Measurements from ENCODE around the gene DYNLT4.
"Not testable (repeated sequence)": the region's sequence is repeated elsewhere in the genome, so short reads cannot be mapped to it uniquely, and the experiment has no call there.

DYNLT4 gene, protein sequence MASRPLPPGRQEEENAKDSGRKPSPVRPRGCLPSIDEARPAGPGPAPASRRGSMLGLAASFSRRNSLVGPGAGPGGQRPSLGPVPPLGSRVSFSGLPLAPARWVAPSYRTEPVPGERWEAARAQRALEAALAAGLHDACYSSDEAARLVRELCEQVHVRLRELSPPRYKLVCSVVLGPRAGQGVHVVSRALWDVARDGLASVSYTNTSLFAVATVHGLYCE

DNA sequence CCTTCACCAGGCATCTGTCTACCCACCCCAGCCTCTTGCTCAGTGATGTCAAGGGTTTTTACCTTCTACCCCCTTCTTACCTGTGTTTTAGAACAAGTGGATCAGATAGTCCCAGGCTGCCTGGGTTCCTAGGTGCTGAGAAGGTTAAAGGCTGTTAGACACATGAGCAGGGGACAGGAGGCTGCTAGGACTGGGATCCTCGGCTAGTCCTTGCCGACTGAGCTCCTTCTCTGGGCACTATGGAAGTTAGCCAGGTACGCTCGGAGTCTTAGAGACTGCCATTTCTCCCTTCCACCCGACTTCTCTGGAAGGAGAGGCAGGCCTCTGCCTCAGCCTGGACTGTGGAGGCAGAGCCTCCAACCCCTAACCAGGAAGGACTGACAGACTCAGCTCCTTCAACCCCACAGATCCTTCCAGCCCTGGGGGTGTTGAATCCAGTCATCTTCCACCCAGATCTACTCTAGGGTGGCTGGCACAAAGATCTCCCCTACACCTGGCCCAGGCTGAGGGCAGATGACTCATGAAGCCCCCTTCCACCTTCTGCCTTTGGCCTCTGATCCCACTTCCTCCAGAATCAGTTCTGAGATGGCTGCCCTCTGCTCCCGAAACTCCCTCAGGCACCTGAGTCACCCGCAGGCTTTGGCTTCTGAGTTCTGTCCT lies at the start of gene DYNLT4:
Gene DYNLT4 (minus strand): TSS at position 648 of the 660 bp plus-strand sequence. CDS start 683 bp downstream, outside the sequence.
- DNase-seq (ENCODE audit: low read depth): no peak

DNA sequence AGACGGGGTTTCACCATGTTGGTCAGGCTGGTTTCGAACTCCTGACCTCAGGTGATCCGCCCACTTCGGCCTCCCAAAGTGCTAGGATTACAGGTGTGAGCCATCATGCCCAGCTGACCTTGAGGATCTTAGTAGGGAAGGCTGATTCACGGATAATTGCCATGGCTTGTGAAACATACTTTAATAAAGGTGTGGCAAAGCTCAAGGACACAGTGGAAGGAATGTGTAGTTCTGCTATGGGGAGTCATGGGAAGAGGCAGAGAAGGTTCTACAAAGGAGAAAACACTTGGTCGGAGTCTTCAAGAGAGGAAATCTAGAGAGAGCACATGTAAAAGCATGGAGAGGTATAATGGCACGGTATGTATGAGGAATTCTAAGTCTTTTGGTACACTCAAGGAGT lies 48.6 kb upstream of the DYNLT4 start:
- DNase-seq (ENCODE audit: low read depth): no peak

DNA sequence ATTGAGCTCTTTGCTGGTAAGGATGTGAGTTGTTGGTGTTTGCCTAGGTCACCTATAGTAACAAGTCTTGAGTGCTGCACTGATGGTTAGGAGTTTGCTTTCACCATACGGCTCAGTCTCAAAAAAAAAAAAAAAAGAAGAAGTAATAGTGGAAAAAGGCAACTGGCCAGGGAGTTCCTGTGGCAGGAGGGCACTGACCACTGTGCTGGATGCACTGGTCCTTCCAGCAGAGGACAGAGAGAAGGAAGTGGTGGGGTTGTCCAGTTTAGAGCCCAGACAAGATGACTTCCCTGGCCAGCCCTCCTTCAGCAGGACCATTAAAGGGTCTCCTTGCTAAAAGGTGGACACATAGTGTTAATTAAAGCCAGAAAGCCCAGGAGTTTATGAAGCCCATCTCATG lies 47.8 kb upstream of the DYNLT4 start:
- no peak for DNase-seq (ENCODE audit: low read depth)

DNA sequence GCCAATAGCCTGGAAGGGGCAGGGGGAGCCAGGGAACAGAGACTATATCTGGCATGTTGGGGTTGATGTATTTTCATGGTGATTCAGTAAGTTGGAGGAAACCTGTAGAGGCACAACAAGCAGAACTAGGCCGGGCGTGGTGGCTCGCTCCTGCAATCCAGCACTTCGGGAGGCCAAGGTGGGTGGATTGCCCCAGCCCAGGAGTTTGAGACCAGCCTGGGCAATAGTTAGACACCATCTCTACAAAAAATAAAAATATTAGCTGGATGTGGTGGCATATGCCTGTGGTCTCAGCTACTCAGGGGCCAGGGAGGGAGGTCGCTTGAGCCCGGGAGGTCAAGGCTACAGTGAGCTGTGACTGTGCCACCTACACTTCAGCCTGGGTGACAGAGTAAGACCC lies 46.0 kb upstream of the DYNLT4 start:
- no peak for DNase-seq (ENCODE audit: low read depth)

DNA sequence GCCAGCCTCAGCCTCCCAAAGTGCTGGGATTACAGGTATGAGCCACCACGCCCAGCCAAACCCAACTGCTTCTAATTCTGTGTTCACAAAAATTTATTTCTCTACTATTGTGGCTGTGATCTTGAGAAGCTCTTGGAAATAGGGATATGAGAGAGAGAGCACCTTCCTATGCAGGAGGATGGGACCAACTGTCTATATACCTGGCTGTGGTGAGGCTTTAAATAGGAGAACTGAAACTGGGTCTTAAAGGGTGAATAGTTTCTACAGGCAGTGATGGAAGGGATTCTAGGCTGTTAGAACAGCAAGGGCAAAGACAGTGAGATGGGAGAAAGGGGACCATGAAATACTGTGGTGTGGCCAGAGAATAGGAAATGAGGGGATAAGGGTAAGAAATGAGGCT lies 44.2 kb upstream of the DYNLT4 start:
- no peak for DNase-seq (ENCODE audit: low read depth)

DNA sequence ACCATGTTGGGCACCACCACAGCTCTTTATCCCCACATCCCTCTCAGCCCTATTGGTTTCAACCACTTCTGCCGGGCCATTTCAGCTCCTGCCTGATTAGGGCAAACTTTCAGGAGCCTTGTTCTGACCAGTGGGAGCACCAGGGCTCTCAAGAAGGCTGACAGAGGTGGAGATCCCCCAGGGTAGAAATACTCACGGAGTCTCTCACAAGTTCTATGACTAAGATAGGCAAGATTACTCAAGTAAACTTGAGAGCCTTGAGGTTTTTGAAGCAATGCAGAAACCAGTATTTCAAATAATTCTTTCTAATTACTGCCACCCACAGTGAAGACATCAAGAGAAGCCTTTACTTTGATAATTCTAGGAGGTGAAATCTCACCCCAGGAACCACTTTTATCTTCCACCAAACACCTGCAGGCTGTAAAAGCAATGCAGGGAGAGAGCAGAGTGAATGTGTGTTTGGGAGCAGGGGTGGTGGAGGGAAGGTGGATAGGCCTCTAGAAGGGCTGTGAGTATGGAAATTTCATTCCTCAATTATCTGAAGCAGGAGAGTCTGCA lies 42.5 kb upstream of the DYNLT4 start:
- DNase-seq (ENCODE audit: low read depth): no peak

DNA sequence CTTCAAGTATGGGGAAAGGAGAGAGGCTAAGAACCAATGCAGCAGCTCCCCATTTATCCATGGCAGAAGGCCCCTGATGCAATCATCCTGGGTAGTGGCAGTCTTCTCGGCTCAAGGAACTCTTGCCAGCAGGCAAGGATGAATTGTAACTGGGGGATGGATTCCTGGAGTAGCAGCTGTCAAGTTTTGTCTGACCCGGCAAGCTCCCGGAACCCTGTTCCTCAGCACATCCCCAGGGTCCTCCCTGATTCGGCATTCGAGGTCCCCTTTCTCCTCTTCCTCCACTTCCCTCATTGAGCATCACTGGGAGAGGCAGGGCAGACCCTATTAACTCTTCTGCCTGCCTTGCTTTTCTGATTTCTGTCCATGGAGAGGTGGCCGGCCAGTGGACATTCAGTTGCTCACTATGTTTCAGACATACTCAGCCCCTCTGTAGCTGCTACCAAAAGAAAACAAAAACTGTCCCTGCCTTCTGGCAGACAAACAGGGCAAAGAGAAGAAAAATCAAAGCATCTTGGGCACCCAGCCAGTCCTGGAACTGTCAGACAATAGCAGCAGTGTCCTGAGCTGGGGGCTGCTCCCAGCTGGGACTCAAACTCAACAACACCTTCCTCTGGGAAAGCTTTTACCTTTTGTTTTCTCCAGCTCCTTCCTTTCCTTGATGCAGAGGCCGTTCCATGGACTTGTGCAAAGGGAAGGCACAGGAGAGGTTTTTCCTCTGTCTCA lies 41.5 kb upstream of the DYNLT4 start:
- DNase-seq (ENCODE audit: low read depth): no peak

DNA sequence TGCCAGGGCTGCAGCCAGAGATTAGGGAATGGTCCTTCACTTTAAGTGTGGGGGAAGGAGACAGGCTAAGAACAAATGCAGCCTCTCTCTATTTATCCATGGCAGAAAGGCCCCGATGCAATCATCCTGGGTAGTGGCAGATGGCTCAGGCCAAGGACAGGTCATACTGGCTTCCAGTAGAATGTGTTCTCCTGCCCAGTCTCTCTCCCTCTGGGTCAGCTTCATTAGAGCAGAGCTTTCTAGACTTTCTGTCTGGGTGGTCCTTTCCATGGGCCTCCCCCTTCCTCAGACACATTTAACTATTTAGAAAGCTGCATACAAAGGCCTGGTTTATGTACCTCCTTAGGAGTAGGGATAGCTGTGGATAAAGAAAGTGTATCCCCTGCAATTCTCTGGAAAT lies 40.7 kb upstream of the DYNLT4 start:
- no peak for DNase-seq (ENCODE audit: low read depth)

DNA sequence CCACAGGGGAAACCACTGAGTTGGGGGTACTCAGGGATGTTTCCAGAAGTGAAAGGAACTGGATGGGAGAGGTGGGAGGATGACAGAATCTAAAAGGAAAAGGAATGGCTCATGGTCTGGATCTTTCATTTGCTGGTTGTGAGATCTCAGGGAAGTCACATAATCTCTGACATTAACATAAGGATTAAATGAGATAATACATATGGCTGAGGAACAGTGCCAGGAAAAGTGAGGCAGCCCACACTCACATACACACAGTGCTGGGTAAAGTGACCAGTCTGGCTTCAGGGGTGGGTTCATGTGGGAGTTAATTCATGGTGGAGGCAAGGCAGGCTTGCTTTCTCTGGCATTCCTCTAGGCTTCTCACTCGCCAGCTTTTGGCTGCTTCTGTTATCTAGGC lies 39.8 kb upstream of the DYNLT4 start:
- no peak for DNase-seq (ENCODE audit: low read depth)

DNA sequence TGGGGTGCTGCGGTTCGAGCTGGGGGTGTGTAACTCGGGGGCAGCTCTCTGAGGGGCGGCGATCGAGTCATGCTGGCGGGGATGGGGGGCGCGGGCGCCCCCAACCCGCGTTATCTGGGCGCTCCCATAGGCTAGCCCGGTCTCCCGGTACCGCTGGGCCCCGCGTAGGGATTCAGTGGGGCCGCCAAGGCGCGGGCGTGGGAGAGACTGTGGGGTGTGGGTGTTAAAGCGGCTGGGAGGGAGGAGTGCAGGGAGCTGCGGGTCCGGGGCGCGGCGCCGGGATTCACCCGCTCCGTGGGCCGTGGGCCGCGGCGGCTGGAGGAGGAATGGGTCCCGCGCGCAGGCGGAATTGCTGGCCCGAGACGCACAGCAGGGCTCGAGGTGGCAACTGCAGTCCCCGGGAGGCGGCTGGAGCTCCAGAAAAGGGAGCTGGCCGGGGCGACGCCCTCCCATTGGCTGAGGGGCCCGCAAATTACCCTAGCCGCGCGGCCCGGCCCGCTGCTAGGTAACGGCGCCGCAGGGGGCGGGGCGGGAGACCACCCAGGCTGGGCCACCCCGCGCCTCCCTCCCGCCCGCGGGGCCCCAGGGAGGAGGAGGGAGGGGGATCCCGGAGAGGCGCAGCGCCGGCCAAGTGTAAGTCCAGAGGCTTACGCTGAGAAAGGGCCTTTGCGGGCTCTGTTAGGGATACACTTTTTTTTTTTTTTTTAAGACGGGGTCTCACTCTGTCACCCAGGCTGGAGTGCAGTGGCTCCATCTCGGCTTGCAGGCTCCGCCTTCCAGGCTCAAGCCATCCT lies 35.9 kb upstream of the DYNLT4 start, which contains the start of gene PTCH2:
Gene PTCH2 (minus strand): TSS at position 392 of the 794 bp plus-strand sequence. CDS start 321 bp downstream, at position 71.
- no peak for DNase-seq (ENCODE audit: low read depth)

DNA sequence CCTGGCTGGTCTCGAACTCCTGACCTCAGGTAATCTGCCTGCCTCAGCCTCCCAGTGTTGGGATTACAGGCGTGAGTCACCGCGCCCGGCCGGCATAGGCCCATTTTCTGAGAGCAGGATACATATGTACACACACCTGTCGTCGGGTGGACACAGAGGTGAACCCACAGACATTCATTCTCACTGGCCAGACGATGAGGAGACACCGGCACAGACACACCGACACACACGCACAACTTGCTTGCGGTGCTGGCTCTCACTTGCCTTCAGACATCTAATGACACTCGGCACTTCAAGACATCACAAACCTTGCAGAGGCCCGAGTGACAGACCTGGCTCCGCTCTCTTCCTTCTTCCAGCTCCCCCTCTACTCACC lies 35.3 kb upstream of the DYNLT4 start:
- DNase-seq (ENCODE audit: low read depth): no peak

DNA sequence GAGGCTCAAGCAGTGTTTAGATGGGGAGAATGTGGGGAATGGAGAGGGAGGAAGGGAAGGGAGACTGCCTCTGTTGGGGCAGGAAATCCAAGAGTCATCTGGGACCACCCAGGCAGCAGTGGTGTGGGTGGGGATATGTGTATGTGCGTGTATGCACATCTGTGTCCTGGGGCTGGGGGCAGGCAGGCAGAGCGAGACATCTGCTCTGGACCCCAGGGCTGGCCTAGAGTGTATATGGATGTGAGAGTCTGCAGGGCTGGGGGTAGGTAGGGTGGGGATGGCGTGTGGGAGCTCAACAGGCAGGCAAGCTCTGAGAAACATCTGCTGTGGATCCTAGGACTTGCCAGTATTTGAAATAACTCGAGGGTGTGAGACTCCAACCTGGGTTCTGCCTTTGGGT lies 32.4 kb upstream of the DYNLT4 start:
- DNase-seq (ENCODE audit: low read depth): no peak

DNA sequence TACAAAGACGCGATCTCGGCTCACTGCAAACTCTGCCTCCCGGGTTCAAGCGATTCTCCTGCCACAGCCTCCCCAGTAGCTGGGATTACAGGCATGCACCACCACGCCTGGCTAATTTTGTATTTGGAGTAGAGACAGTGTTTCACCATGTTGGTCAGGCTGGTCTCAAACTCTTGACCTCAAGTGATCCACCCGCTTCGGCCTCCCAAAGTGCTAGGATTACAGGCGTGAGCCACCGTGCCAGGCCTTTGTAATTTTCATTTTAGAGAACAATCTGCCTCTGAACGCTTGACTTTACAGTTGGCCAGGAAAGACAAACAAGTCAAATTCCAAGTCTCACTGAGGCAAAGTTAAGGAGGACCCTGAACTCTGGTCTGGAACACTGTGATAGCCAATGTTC lies 31.1 kb upstream of the DYNLT4 start:
- not testable (repeated sequence) for DNase-seq (ENCODE audit: low read depth)

DNA sequence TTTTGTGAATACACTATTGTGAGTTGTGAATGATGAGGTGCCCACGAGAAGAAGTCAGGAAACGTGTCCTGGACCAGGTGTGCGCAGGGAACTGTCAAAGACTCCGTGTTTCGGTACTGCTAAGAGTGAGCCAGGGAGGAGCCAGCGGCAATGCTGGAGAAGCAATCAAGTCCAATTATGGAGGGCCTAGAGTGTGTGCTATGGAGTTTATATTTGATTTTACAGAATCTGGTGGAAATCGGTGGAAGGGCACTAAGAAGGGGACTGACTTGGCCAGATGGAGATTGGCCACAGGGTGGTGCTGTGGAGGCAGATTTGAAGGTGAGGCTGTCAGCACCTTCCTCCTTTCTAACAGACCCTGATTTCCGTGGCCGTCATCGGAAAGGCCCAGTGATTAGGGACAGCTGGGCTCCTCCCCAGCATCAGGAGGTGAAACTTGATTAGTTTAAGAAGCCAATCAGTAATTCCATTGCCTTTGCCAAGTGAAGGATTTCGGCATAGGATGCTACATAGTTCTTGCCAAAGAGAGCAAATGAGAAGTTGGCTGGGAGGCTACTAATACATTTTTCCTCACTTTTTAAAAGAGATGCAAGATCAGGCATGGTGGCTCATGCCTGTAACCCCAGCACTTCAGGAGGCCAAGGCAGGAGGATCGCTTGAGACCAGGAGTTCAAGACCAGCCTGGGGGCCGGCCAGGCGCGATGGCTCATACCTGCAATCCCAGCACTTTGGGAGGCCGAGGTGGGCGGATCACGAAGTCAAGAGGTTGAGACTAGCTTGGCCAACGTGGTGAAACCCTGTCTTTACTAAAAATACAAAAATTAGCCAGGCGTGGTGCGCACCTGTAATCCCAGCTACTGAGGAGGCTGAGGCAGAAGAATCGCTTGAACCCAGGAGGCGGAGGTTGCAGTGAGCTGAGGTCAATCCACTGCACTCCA lies 28.9 kb upstream of the DYNLT4 start:
- peak; percentile 58 for DNase-seq (ENCODE audit: low read depth)

DNA sequence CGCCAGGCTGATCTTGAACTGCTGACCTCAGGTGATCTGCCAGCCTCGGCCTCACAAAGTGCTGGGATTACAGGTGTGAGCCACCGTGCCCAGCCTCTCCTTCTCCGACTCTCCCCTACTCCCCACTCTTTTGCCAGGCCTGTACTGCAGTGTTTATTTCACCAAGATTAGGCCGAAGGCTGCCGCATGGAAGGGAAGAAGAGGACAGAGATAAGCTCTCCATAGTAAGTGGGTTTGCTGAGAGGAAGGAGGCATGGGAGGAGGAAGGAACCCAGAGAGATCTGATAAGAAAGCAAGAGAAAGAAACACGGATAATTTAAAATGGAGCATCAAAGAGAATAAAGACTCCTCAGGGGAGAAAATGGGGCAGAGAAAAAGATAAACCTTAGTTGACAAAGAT lies 27.2 kb upstream of the DYNLT4 start:
- no peak for DNase-seq (ENCODE audit: low read depth)

DNA sequence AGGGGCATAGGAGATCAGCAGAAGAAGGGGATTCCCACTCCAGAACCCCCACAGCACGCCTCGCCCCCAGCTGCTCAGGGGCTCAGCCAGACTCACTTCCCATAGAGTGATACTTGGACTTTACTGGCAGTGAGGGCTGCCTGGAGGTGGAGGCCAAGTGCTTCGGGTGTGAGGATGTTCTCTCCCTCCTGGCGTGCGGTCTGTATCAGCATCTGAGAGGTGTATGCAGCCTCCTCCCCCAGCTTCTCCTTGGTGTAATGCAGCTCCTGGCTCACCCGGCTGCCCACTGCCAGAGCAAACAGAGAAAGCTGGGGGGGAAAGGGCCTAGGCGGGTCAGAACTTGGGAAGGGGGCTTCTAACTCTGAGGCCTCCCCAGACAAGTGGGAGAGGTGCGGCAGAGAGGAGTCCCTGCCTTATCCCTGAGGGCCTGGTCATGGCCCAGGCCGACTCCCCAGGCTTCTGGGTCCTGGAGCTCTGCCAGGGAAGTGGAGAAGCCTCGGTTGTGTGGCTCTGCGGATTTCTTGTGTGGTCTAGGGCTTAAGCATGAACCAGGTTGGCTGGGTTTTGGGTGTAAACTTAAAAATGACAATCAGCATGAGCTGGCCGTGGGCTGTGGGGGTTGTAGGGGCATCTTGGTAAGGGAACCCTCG lies 25.0 kb upstream of the DYNLT4 start:
- DNase-seq (ENCODE audit: low read depth): no peak

DNA sequence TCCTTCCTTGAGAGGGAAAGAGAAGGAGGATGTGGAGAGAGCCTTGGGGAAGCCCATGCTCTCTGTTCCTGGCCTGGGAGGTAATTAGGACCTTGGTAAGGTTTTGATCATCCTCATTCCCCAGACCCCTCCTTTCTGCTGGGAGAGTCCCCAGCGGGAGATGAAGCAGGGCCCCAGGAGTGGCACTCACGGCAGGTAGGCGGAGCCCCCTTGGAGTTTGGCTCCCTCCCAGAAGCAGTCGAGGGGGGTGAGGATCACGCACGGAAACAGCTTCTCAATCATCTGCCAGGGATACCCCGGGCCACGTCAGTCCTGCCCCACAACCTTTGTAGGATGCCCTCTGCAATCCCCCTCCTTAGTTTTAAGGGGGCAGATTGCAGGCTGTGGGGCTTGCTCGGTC lies 24.4 kb upstream of the DYNLT4 start:
- DNase-seq (ENCODE audit: low read depth): no peak

DNA sequence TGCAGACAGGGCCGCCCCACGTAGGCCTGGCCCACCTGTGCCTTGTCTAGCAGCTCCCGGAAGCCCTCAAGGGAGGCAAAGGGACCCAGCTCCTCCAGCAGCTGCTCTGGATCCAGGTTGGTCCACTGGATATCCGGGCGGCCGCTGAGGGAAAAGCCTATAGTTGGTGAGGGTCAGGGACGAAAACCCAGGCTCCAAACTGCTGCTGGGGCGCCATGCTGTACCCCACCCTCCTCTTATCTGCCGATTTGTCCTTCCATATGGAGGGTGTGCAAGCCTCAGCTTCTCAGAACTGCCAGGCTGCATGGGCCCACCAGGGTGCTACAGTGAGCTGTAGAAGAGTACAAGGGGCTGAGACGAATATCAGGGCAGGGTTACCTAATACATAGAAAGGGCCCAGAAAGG lies 23.8 kb upstream of the DYNLT4 start:
- DNase-seq (ENCODE audit: low read depth): no peak

DNA sequence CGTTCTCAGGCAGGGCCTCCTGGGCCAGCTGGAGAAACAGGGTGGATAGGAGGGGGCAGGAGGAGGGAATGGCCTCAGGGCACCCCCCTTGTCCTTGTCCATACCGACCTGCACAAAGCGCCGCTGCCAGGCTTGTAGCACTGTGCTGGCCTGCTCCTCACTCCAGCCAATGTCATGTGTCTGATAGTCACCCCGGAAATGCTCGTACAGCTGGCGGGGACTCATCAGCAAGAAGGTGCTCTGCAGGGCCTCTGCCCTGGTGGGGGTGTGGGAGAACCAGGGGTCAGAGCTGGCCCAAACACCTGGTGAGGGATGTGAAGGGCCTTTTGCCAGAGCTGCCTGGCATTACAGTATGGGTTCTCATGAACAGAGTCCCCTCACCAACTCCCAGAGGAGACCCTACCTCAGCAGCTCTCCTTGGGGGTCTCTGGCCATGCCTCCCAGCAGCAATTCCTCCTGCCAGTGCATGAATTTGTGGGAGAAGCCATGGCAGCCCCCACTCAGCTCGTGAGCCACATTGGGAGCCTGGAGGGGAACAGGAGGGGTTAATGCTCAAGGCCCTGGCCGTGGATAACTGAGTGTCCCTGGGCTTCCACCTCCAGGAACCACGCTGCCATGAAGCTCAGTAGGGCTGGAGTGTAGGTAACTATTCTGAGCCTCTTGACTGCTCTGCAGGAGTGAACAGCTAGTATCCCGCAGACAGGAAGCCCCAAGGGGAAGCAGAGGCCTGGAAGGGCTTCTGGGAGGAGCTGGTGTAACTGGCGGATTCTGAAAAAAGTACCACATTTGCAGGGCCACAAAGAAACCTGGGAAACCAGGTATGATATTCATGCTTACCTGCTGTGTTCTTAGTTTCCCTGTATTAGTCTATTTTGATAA lies 22.6 kb upstream of the DYNLT4 start:
- DNase-seq (ENCODE audit: low read depth): no peak
